HG03095 (cell line): ENCODE results near the gene PLA2G4F.
"Not testable (repeated sequence)": the region's sequence is repeated elsewhere in the genome, so short reads cannot be mapped to it uniquely, and the experiment has no call there.

Experiments
- ATAC-seq: cut with Tn5 transposase; IDR thresholded peaks from one replicate; pipeline ENCODE4 v1.9.1; 2021; ENCODE audit warnings: moderate library complexity; ENCODE audit not compliant: unreplicated experiment

Gene PLA2G4F

DNA sequence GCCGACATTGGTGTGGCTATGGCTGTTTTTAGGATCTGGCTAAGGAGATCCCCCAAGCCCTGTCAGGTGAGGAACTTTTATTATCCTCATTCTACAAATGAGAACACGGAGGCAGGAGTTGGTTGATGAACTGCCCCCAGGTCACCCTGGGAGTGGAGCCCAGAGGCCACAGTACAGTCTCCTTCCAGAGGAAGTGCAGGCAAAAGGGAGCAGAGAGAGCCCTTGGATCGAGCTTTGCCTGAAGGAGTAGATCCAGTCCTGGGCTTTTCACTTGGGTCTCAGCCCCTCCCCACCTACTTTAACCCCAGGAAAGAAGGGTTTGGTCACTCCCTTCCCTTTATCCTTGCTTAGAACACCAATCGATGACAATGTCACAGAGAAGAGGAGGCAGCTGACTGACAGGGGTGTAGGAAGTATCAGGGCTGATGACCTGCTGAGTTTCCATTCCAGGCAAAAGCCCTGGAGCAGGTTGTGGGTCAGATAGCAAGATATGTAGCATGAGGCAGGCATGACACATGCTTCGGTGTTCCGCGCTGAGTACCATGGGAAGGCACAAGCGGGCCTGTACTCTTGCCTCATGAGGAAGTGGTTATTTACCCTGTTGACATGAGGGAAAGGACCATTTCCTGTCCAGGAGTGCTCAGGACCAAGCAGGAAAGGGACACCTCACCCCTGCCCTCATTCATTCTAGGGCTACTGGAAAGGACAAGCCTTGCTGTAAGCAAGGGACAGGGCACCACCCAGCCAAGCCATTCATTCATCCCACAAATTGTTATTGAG, 56.2 kb downstream of the PLA2G4F start:
- no peak for ATAC-seq

DNA sequence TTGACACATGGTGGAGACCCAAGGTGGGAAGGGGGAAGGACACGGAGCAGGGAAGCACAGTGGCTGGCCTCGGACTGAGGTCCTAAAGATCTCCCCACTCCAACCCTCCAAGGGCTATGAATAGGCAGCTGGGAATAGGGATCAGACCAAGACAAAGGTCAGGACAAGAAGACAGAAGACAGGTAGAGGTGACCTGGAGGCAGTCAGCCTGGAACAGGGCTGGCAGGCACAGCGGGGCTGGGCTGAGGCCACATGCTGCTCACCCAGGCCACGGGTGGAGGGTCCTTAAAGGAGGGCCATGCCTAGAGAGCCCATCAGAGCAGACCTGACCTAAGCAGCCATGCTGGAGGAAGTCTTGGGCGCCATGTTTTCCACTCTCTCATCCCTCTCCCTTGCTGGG, 59.4 kb downstream of the PLA2G4F start:
- ATAC-seq, result no peak

- no peak for ATAC-seq
Measured at GRCh38 chr15:42094512-42094963, 61.9 kb downstream of the PLA2G4F start, which contains the start of gene PLA2G4D. TSS of gene PLA2G4D (minus strand) at chr15:42094562. CDS start at chr15:42094459, 103 bp downstream.

DNA sequence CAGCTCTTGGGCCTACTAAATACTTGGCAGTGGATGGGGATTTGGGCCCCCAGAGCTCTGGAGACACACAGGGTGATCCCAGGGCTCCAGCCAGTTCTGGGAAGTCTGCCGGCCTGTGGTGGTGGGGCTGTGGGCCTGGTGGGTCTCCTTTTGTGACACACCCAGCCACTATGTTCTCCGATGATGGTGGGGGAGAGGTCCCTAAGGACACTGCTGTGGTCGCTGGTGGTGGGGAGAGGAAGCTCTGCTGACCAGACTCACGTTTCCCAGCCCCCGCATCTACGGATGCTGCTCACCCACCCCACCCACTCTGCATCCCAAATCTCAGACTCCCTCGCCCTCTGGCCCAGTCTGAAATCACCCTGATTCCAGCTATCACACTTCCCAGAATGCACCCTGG, 62.5 kb downstream of the PLA2G4F start:
- ATAC-seq, result no peak

GRCh38 chr15:42092398-42093318, 63.8 kb downstream of the PLA2G4F start:
- no peak for ATAC-seq

GRCh38 chr15:42091753-42092397, 64.6 kb downstream of the PLA2G4F start:
- ATAC-seq, result not testable (repeated sequence)

DNA sequence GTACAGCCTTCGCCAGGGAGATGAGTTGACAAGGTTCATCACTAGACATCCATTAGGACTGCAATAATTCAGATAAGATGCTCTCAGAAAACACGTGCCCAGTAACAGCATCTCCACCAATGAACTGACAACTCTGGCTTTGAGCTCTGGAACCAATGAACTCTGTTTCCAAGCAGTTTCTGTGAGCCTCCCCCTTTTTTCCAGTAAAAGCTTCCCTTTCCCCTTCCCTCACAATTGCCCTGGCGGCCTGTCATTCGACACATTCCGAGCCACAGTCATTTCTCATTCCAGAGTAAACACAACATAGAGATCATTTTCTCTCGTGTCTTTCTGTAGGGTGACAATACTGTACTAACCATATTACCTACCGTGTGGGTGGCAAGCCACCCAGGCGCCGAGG, 65.7 kb downstream of the PLA2G4F start:
- ATAC-seq, result no peak

- ATAC-seq, result no peak
Measured at GRCh38 chr15:42090370-42090769, 66.1 kb downstream of the PLA2G4F start.

- no peak for ATAC-seq
Measured at GRCh38 chr15:42089942-42090341, 66.5 kb downstream of the PLA2G4F start.
